Stimulated activated CD8-positive, alpha-beta memory T cell treated with anti-CD3 and anti-CD28 coated beads, Interleukin-7, amount 100 ng/mL, for 48 hours (primary cell): Measurements from ENCODE around the gene MAFB.

Experiments used
- DNase-seq, 2 donors: peaks; one replicate each; pipeline ENCODE4 v3.0.0-alpha.2; 2020; ENCODE audit warnings: low read depth in 1 of 2; ENCODE audit errors: extremely low read depth in 1 of 2

The MAFB gene

DNA sequence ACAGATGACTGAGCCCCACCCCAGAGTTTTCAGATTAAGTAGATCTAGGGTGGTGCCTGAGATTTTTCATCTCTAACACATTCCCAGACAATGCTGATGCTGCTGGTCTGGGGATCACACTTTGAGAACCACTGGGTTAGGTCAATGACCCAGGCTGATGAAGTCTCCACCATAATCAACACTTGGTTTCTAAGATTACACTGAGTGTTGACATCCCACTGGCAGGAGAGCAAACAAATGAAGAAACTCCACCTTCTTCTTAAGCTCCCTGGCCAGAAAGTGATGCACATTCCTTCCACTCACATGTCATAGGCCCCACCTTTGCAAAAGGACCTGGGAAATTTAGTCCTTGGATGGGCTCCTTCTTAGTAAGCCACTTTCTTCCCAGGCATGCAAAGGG is 53.1 kb downstream of the MAFB start:
- DNase-seq, result no peak
